GM19468 (cell line): ENCODE data around the gene GBP3.
"Not testable (repeated sequence)": the region's sequence is repeated elsewhere in the genome, so short reads cannot be mapped to it uniquely, and the experiment has no call there.

ENCODE experiments used
- ATAC-seq: cut with Tn5 transposase; IDR thresholded peaks from one replicate; pipeline ENCODE4 v1.9.1; 2021; ENCODE audit warnings: mild to moderate bottlenecking, moderate library complexity, moderate number of reproducible peaks; ENCODE audit not compliant: unreplicated experiment; ENCODE audit errors: extremely low read depth

Gene GBP3

GRCh38 chr1:89041119-89041641 is 18.5 kb upstream of the GBP3 start:
- peak; percentile 66 for ATAC-seq

GRCh38 chr1:89040315-89040626 is 17.6 kb upstream of the GBP3 start:
- no peak for ATAC-seq

GRCh38 chr1:89037186-89037585 is 14.5 kb upstream of the GBP3 start:
- ATAC-seq, result no peak

- ATAC-seq, result no peak
Observed at GRCh38 chr1:89035080-89035479, 12.4 kb upstream of the GBP3 start.

GRCh38 chr1:89034004-89034403 is 11.3 kb upstream of the GBP3 start:
- not testable (repeated sequence) for ATAC-seq

GRCh38 chr1:89029051-89029450 is 6.4 kb upstream of the GBP3 start:
- ATAC-seq, result not testable (repeated sequence)

- ATAC-seq, result no peak
Observed at GRCh38 chr1:89025928-89026327, 3.3 kb upstream of the GBP3 start.

GRCh38 chr1:89023026-89023425 is 360 bp upstream of the GBP3 start:
- no peak for ATAC-seq

- not testable (repeated sequence) for ATAC-seq
Observed at GRCh38 chr1:89018318-89018717, 4.3 kb downstream of the GBP3 start.

GRCh38 chr1:89008511-89008910 is 14.2 kb downstream of the GBP3 start:
- no peak for ATAC-seq

GRCh38 chr1:89005286-89006151 is 17.1 kb downstream of the GBP3 start:
- no peak for ATAC-seq

- not testable (repeated sequence) for ATAC-seq
Observed at GRCh38 chr1:89002176-89002575, 20.5 kb downstream of the GBP3 start.

GRCh38 chr1:89001510-89001909 is 21.2 kb downstream of the GBP3 start:
- ATAC-seq, result no peak

GRCh38 chr1:88998716-88999115 is 23.9 kb downstream of the GBP3 start:
- ATAC-seq, result peak; percentile 80

GRCh38 chr1:88990426-88990825 is 32.2 kb downstream of the GBP3 start:
- ATAC-seq, result no peak

- ATAC-seq, result no peak
Observed at GRCh38 chr1:88985692-88986091, 37.0 kb downstream of the GBP3 start.

GRCh38 chr1:88985032-88985431 is 37.6 kb downstream of the GBP3 start:
- ATAC-seq, result no peak

- ATAC-seq, result no peak
Observed at GRCh38 chr1:88984569-88984968, 38.1 kb downstream of the GBP3 start.

GRCh38 chr1:88983791-88984559 is 38.7 kb downstream of the GBP3 start:
- ATAC-seq, result no peak

GRCh38 chr1:88982055-88982454 is 40.6 kb downstream of the GBP3 start:
- no peak for ATAC-seq

GRCh38 chr1:88981506-88981905 is 41.2 kb downstream of the GBP3 start:
- not testable (repeated sequence) for ATAC-seq
